A549 (cell line): ENCODE results near the gene CMTM2. TPM values are rescaled to one million over a fixed set of nuclear protein-coding genes. Genes with fewer than 3 reads are reported as not detected.

Source experiments
- ATAC-seq, 2 experiments: fragments of 200-7000 bp in 1 of 2; fragments of >200 bp in 1 of 2; cut with Nextera tagmentation in 1 of 2; cut with Tn5 transposase in 1 of 2; 3 replicates each; pipeline versions ENCODE4 v1.8.0 to v1.9.1; 2018 to 2020; ENCODE audit warnings: mild to moderate bottlenecking in 1 of 2, moderate library complexity in 1 of 2
- CTCF ChIA-PET: fragments of 300-600 bp; sonication (Branson Sonifier 250); formaldehyde crosslinking; extraction: SDS; loops from one replicate; lab custom pipeline; 2021; ENCODE audit warnings: antibody characterized with exemption, inconsistent platforms; lab: Yijun Ruan, JAX
- POLR2A ChIA-PET: fragments of 350-600 bp; formaldehyde crosslinking; extraction: SDS; loops from one replicate; lab custom pipeline; 2021; ENCODE audit warnings: antibody characterized with exemption, inconsistent platforms; lab: Yijun Ruan, JAX
- DNase-seq, 2 experiments: peaks; one replicate each; pipeline versions ENCODE4 v3.0.0 to v3.0.0-alpha.2; 2011 to 2016; ENCODE audit warnings: low read depth in 1 of 2, low spot score in 1 of 2
- FAIRE-seq: peaks from 2 replicates; lab custom pipeline; 2011; peaks lifted over from hg19 to GRCh38; lab: Jason Lieb, UNC
- H3K27ac ChIP-seq, 2 experiments: fragments of >200 bp; sonication (Bioruptor Twin); formaldehyde crosslinking; 3 replicates each; pipeline ENCODE4 v1.5.1; 2016 to 2017
- H3K4me1 ChIP-seq: fragments of >200 bp; sonication (Bioruptor Twin); formaldehyde crosslinking; 3 replicates; pipeline ENCODE4 v1.6.1; 2016
- H3K4me2 ChIP-seq: fragments of >200 bp; sonication (Bioruptor Twin); formaldehyde crosslinking; 3 replicates; pipeline ENCODE4 v1.6.1; 2016
- H3K4me3 ChIP-seq: fragments of >200 bp; sonication (Bioruptor Twin); formaldehyde crosslinking; 3 replicates; pipeline ENCODE4 v1.5.1; 2016
- H3K9me3 ChIP-seq: fragments of >200 bp; sonication (Bioruptor Twin); formaldehyde crosslinking; 3 replicates; pipeline ENCODE4 v1.6.1; 2016
- BCL3 ChIP-seq: fragments of >200 bp; sonication (Bioruptor Twin); formaldehyde crosslinking; IDR thresholded peaks from 3 replicates; pipeline ENCODE4 v1.6.1; 2016
- CHD4 ChIP-seq: fragments of 200-600 bp; sonication (generic); IDR thresholded peaks from 2 replicates; pipeline ENCODE4 v1.6.1; 2016; ENCODE audit warnings: antibody characterized with exemption, mild to moderate bottlenecking, borderline replicate concordance
- EHMT2 ChIP-seq: fragments of 200-600 bp; sonication (generic); IDR thresholded peaks from 2 replicates; pipeline ENCODE4 v1.6.1; 2016; ENCODE audit warnings: antibody characterized with exemption, low read depth, mild to moderate bottlenecking, moderate library complexity
- EP300 ChIP-seq, 2 experiments: fragments of >200 bp; sonication (Bioruptor Twin); formaldehyde crosslinking; IDR thresholded peaks; 2 replicates in 1 of 2; 3 replicates in 1 of 2; pipeline ENCODE4 v1.6.1; 2016 to 2017
- ESRRA ChIP-seq: fragments of 150-350 bp; IDR thresholded peaks from 2 replicates; pipeline ENCODE4 v1.6.1; 2014; ENCODE audit warnings: mild to moderate bottlenecking, low read length, borderline replicate concordance
- FOSB ChIP-seq: fragments of 250-450 bp; sonication (Bioruptor Pico); IDR thresholded peaks from 2 replicates; pipeline ENCODE4 v1.5.0; 2020; ENCODE audit warnings: mild to moderate bottlenecking, moderate library complexity
- FOSL2 ChIP-seq, 2 experiments: fragments of 450-650 bp in 1 of 2; fragments of >200 bp in 1 of 2; sonication (Bioruptor Twin) in 1 of 2; formaldehyde crosslinking; IDR thresholded peaks; 2 replicates each; pipeline versions ENCODE4 v1.5.0 to v1.6.1; 2016 to 2020; ENCODE audit warnings: mild to moderate bottlenecking in 1 of 2, moderate library complexity in 1 of 2
- FOXS1 ChIP-seq: fragments of 250-450 bp; sonication (Bioruptor Pico); IDR thresholded peaks from 2 replicates; pipeline ENCODE4 v1.5.0; 2020; ENCODE audit warnings: mild to moderate bottlenecking, moderate library complexity
- HES2 ChIP-seq: fragments of >200 bp; sonication (Bioruptor Twin); formaldehyde crosslinking; IDR thresholded peaks from 2 replicates; pipeline ENCODE4 v1.6.1; 2016
- HOXB5 ChIP-seq: fragments of 250-450 bp; sonication (Bioruptor Pico); IDR thresholded peaks from 2 replicates; pipeline ENCODE4 v1.5.0; 2020; ENCODE audit warnings: mild to moderate bottlenecking, moderate library complexity
- NPAS2 ChIP-seq: fragments of 250-450 bp; sonication (Bioruptor Pico); IDR thresholded peaks from 2 replicates; pipeline ENCODE4 v1.8.0; 2022; ENCODE audit warnings: mild to moderate bottlenecking, moderate library complexity, borderline replicate concordance
- NR3C1 ChIP-seq: fragments of >200 bp; sonication (Bioruptor Twin); formaldehyde crosslinking; IDR thresholded peaks from 3 replicates; pipeline ENCODE4 v1.6.1; 2017
- PBX3 ChIP-seq: IDR thresholded peaks from 2 replicates; pipeline ENCODE4 v1.6.1; 2012
- RCOR1 ChIP-seq: fragments of 150-350 bp; IDR thresholded peaks from 2 replicates; pipeline ENCODE4 v1.6.1; 2014; ENCODE audit warnings: antibody characterized with exemption, low read length, low read depth
- REST ChIP-seq: fragments of 200-600 bp; sonication (generic); IDR thresholded peaks from 2 replicates; pipeline ENCODE4 v1.6.1; 2016; ENCODE audit warnings: antibody characterized with exemption, mild to moderate bottlenecking, moderate library complexity
- RNF2 ChIP-seq: fragments of 200-600 bp; sonication (generic); IDR thresholded peaks from 2 replicates; pipeline ENCODE4 v1.6.1; 2016; ENCODE audit warnings: low read depth, mild to moderate bottlenecking, antibody characterized with exemption, moderate library complexity, borderline replicate concordance
- SMC3 ChIP-seq: fragments of >200 bp; sonication (Bioruptor Twin); formaldehyde crosslinking; IDR thresholded peaks from 3 replicates; pipeline ENCODE4 v1.6.1; 2018; ENCODE audit warnings: inconsistent platforms
- TP53 ChIP-seq: fragments of 250-450 bp; sonication (Bioruptor Pico); IDR thresholded peaks from 2 replicates; pipeline ENCODE4 v1.5.0; 2021; ENCODE audit warnings: mild to moderate bottlenecking, moderate library complexity
- WGBS: methylation state at CpG from one replicate; pipeline ENCODE4 v1.1.6; 2017; ENCODE audit errors: missing lambda C conversion rate; 5-methylcytosine and 5-hydroxymethylcytosine counted together
- polyA plus RNA-seq, 4 experiments: library from polyadenylated mRNA; depleted of rRNA in 3 of 4; stranded (reverse); fragments of >200 nt; fragmentation: RNase III in 1 of 4; extraction: RNeasy Plus Mini Kit Qiagen cat#74134 plus additional on column Dnase treatment in 1 of 4; gene quantifications; 2 replicates in 3 of 4; 3 replicates in 1 of 4; pipeline ENCODE4 v1.2.3, GENCODE V29; 2011 to 2017

The CMTM2 gene
- polyA plus RNA-seq, 2 of the 4 experiments (the other 2 are of a cell fraction), result 0.15 TPM; not detected in 1

- no peak for TF ChIP-seq ESRRA
These were observed 26.1 kb downstream of the CMTM2 start (continued) for GRCh38 chr16:66605177-66605978.

GRCh38 chr16:66605979-66606751 lies 26.9 kb downstream of the CMTM2 start:
- peaks cover 32% of the 10 kb centered on the region for H3K4me1 ChIP-seq
- TF ChIP-seq NR3C1 (no peak), HES2 (no peak), REST (no peak), FOSB (CRISPR knock-in tag) (no peak), RNF2 (no peak), RCOR1 (no peak), EHMT2 (no peak), PBX3 (no peak), FOXS1 (CRISPR knock-in tag) (no peak), CHD4 (no peak), HOXB5 (CRISPR knock-in tag) (no peak), EP300 (IDR thresholded peaks at IDR 0.05) (no peak), SMC3 (no peak), TP53 (CRISPR knock-in tag) (no peak), NPAS2 (no peak), FOSL2 (IDR thresholded peaks at IDR 0.05) (no peak), FOSL2 (CRISPR knock-in tag; IDR thresholded peaks at IDR 0.05) (no peak), BCL3 (no peak)
- peak overlapping the region; percentile 86 for H3K4me3 ChIP-seq
- H3K27ac ChIP-seq, result peak overlapping the region; percentile 99
- no peaks in the 10 kb centered on the region for H3K9me3 ChIP-seq
- H3K4me2 ChIP-seq, result peak overlapping the region; percentile 80
- 65% methylated on average over 10 of the region's 10 CpGs for WGBS
- no peak for DNase-seq
- no peak for FAIRE-seq
- POLR2A ChIA-PET, result no interaction called here
- CTCF ChIA-PET, result interaction anchor here (0.5 to 6.4 kb wide), 10 partner anchors 9 to 267 kb away, joined by 3 to 60 read pairs (median 26); partner anchors contain the start of gene CMTM1
- no peak for ATAC-seq
